SU-DHL-6 (cell line): ENCODE measurements around the gene LRBA.

ENCODE experiments used
- H2AFZ ChIP-seq: fragments of 200-600 bp; sonication (generic); 2 replicates; pipeline ENCODE4 v1.6.1; 2014; ENCODE audit warnings: low read depth, mild to moderate bottlenecking, moderate library complexity, mixed read lengths, antibody characterized with exemption, low read length; ENCODE audit not compliant: severe bottlenecking
- H3F3A ChIP-seq: fragments of 200-600 bp; shearing (Covaris generic); 2 replicates; pipeline ENCODE4 v1.6.0; 2016; ENCODE audit warnings: antibody characterized with exemption, mild to moderate bottlenecking; ENCODE audit not compliant: insufficient read depth
- H3K27ac ChIP-seq: fragments of 200-600 bp; sonication (generic); 2 replicates; pipeline ENCODE4 v1.5.1; 2016; ENCODE audit warnings: low read depth, mild to moderate bottlenecking, low read length, moderate library complexity, mixed read lengths
- H3K27me3 ChIP-seq: fragments of 200-600 bp; sonication (generic), shearing (Covaris generic); 2 replicates; pipeline ENCODE4 v1.6.0; 2014; ENCODE audit warnings: mild to moderate bottlenecking, low read length
- H3K36me3 ChIP-seq: fragments of 200-600 bp; sonication (generic); 2 replicates; pipeline ENCODE4 v1.6.1; 2014; ENCODE audit warnings: mild to moderate bottlenecking, low read length, mixed read lengths
- H3K4me2 ChIP-seq: fragments of 300-600, 200-600 bp; shearing (Covaris generic), sonication (generic); 2 replicates; pipeline ENCODE4 v1.6.0; 2014; ENCODE audit warnings: low read length, low read depth, mild to moderate bottlenecking; ENCODE audit not compliant: poor library complexity, severe bottlenecking
- H3K4me3 ChIP-seq: fragments of 200-600 bp; sonication (generic); 2 replicates; pipeline ENCODE4 v1.5.1; 2014; ENCODE audit warnings: antibody characterized with exemption, low read length, mild to moderate bottlenecking, mixed read lengths; ENCODE audit not compliant: insufficient read depth, poor library complexity, severe bottlenecking
- H3K79me2 ChIP-seq: fragments of 200-600 bp; sonication (generic); 2 replicates; pipeline ENCODE4 v1.6.1; 2014; ENCODE audit warnings: mild to moderate bottlenecking, low read length, moderate library complexity; ENCODE audit not compliant: insufficient read depth
- H3K9ac ChIP-seq: fragments of 200-600 bp; sonication (generic); 2 replicates; pipeline ENCODE4 v1.7.0; 2014; ENCODE audit warnings: mild to moderate bottlenecking, low read length
- H3K9me2 ChIP-seq: fragments of 200-600 bp; sonication (generic); replicated peaks from 2 replicates; pipeline ENCODE4 v1.6.1; 2014; ENCODE audit warnings: low read length; ENCODE audit not compliant: insufficient read depth
- H3K9me3 ChIP-seq: fragments of 200-600 bp; sonication (generic); 2 replicates; pipeline ENCODE4 v1.6.1; 2014; ENCODE audit warnings: low read length, mixed read lengths; ENCODE audit not compliant: insufficient read depth
- H4K20me1 ChIP-seq: fragments of 200-600 bp; sonication (generic); 2 replicates; pipeline ENCODE4 v1.6.1; 2014; ENCODE audit warnings: low read depth, mild to moderate bottlenecking, antibody characterized with exemption, low read length, moderate library complexity, mixed read lengths
- EZH2phosphoT487 ChIP-seq: fragments of 200-600 bp; sonication (generic), shearing (Covaris generic); conservative IDR thresholded peaks from 2 replicates; pipeline ENCODE4 v1.6.1; 2018; ENCODE audit warnings: mild to moderate bottlenecking, antibody characterized with exemption, low read length, moderate library complexity, mixed read lengths
- TF ChIP-seq, protein P1 (sequence below): fragments of 200-600 bp; sonication (generic); IDR thresholded peaks from one replicate; pipeline ENCODE4 v1.5.1; 2017; ENCODE audit warnings: antibody characterized with exemption, mild to moderate bottlenecking, low read length, moderate library complexity; ENCODE audit not compliant: insufficient read depth, poor library complexity, severe bottlenecking

The LRBA gene

GRCh38 chr4:150259861-150260567, 755.1 kb downstream of the LRBA start:
- no peak overlapping the region for H3K4me3 ChIP-seq
- no peaks in the 10 kb centered on the region for H3K79me2 ChIP-seq
- no peaks in the 10 kb centered on the region for H3K36me3 ChIP-seq
- H4K20me1 ChIP-seq = no peaks in the 10 kb centered on the region
- H3K27ac ChIP-seq = no peak overlapping the region
- no peak overlapping the region for H3K9ac ChIP-seq
- H3F3A ChIP-seq = no peaks in the 10 kb centered on the region
- H3K9me2 ChIP-seq = no peaks in the 10 kb centered on the region
- no peaks in the 10 kb centered on the region for H3K27me3 ChIP-seq
- no peaks in the 10 kb centered on the region for H3K9me3 ChIP-seq
- H2AFZ ChIP-seq = no peak overlapping the region
- no peak for TF ChIP-seq EZH2phosphoT487
- TF ChIP-seq, protein P1, sequence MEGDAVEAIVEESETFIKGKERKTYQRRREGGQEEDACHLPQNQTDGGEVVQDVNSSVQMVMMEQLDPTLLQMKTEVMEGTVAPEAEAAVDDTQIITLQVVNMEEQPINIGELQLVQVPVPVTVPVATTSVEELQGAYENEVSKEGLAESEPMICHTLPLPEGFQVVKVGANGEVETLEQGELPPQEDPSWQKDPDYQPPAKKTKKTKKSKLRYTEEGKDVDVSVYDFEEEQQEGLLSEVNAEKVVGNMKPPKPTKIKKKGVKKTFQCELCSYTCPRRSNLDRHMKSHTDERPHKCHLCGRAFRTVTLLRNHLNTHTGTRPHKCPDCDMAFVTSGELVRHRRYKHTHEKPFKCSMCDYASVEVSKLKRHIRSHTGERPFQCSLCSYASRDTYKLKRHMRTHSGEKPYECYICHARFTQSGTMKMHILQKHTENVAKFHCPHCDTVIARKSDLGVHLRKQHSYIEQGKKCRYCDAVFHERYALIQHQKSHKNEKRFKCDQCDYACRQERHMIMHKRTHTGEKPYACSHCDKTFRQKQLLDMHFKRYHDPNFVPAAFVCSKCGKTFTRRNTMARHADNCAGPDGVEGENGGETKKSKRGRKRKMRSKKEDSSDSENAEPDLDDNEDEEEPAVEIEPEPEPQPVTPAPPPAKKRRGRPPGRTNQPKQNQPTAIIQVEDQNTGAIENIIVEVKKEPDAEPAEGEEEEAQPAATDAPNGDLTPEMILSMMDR = no peak
- H3K4me2 ChIP-seq = no peak overlapping the region

GRCh38 chr4:150258569-150258968, 756.5 kb downstream of the LRBA start:
- Histone ChIP-seq H3K9me3 (no peaks in the 10 kb centered on the region), H3K4me3 (no peak overlapping the region), H4K20me1 (no peaks in the 10 kb centered on the region), H3K27ac (no peak overlapping the region), H3K9me2 (no peaks in the 10 kb centered on the region), H2AFZ (no peak overlapping the region), H3F3A (no peaks in the 10 kb centered on the region), H3K36me3 (no peaks in the 10 kb centered on the region), H3K27me3 (no peaks in the 10 kb centered on the region), H3K79me2 (no peaks in the 10 kb centered on the region), H3K9ac (no peak overlapping the region), H3K4me2 (no peak overlapping the region)
- TF ChIP-seq, protein P1 = no peak
- TF ChIP-seq EZH2phosphoT487 = no peak

DNA sequence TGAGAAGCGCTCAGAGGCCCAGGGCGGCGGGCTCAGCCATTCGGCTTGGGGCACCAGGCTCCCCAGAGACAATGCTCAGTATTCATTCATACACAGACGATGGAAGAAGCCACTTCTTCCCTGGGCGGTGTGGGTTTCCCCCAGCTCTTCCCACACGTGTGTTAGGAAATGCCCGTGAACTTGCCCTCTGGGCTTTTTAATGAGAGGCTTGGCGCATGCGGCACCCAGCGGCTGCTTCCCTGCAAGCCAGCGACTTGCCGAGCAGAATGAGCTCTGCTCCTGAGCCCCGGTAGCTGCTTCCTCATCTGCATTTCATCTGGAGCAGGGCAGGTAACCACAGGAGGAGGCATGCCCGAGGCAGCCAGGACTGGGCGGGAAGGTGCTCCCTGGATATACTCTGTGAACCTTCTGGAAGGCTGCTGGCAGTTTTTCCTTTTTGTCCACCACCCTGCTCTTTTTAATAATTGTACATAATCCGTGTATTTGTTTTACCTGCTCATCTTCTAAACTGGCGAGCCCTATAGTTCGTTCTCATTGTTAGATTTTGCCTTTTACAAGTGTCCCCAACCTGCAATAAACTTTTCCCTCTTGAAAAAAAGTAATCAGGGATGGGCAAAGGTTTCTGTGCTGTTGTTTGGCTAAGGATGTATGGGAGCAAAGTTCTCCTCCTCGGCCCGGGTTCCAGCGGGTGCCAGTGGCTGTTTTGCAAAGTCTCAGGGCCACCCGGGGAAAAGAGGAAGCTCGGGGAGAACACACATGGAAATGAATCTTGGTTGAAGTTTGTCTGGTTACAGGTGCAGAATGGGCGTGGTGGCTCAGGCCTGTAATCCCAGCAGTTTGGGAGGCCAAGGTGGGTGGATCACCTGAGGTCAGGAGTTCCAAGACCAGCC, 758.0 kb downstream of the LRBA start:
- no peak for TF ChIP-seq EZH2phosphoT487
- TF ChIP-seq, protein P1 = no peak
- Histone ChIP-seq H3K27ac (no peak overlapping the region), H3K9me3 (no peaks in the 10 kb centered on the region), H3K4me3 (no peak overlapping the region), H3K79me2 (no peaks in the 10 kb centered on the region), H4K20me1 (no peaks in the 10 kb centered on the region), H2AFZ (no peak overlapping the region), H3K9me2 (no peaks in the 10 kb centered on the region), H3K27me3 (no peaks in the 10 kb centered on the region), H3K9ac (no peak overlapping the region), H3F3A (no peaks in the 10 kb centered on the region), H3K36me3 (no peaks in the 10 kb centered on the region), H3K4me2 (no peak overlapping the region)
